ENCODE measurements around the gene SLC44A4. TPM values are rescaled to one million over a fixed set of nuclear protein-coding genes. Genes with fewer than 3 reads are reported as not detected.

Gene SLC44A4
- total and polyA plus RNA-seq, 9 of the 15 experiments (the other 6 are each of a cell fraction or from before 2014, with no cell fraction given) = 7.9 to 18.6 (median 11.2) TPM

- TF ChIP-seq RREB1 (CRISPR knock-in tag; IDR thresholded peaks at IDR 0.05) (peak; percentile 92), ZBTB7A (IDR thresholded peaks at IDR 0.05; ENCODE audit: borderline replicate concordance, control insufficient read depth, low read depth, low read length) (peak; percentile 95; the same call in 1 of the 2 replicates), RBM17 (IDR thresholded peaks at IDR 0.05; ENCODE audit: borderline replicate concordance, low read depth, low read length) (no peak), ZNF384 (IDR thresholded peaks at IDR 0.05; ENCODE audit: low read depth, low read length) (peak; percentile 69), DIDO1 (tag; IDR thresholded peaks at IDR 0.05; ENCODE audit: low read depth) (0 out of 2 replicates have a peak, but pooled peaks have one; percentile 36), ZBTB11 (CRISPR knock-in tag; IDR thresholded peaks at IDR 0.05) (no peak; a peak in 1 of 6 replicates), MTA1 (IDR thresholded peaks at IDR 0.05; ENCODE audit: borderline replicate concordance) (peak; percentile 87; the same call in 1 of the 2 replicates)
These were observed 52.0 kb downstream of the SLC44A4 start (continued) for GRCh38 chr6:31826793-31827285.
